Measurements from ENCODE around the gene SERPINI2.

SERPINI2 gene

GRCh38 chr3:167473863-167474262 is at the start of gene SERPINI2:
SERPINI2 (minus strand) TSS chr3:167474042; CDS start chr3:167471834, 2,208 bp downstream.
- H3K27ac ChIP-seq: no peak within 1 kb of the TSS
- TF ChIP-seq ZFX (IDR thresholded peaks at IDR 0.05; ENCODE audit: borderline replicate concordance) (no peak), CTCF (IDR thresholded peaks at IDR 0.05) (no peak)

GRCh38 chr3:167521006-167521355 is 47.1 kb upstream of the SERPINI2 start:
- no peak overlapping the region for H3K27ac ChIP-seq
- no peak for TF ChIP-seq CTCF (IDR thresholded peaks at IDR 0.05)
- no peak for TF ChIP-seq ZFX (IDR thresholded peaks at IDR 0.05; ENCODE audit: borderline replicate concordance)

- H3K27ac ChIP-seq: no peak overlapping the region
- TF ChIP-seq ZFX (IDR thresholded peaks at IDR 0.05; ENCODE audit: borderline replicate concordance) (no peak), CTCF (IDR thresholded peaks at IDR 0.05) (no peak)
Observed at GRCh38 chr3:167520266-167521005, 46.6 kb upstream of the SERPINI2 start.

GRCh38 chr3:167507954-167508353 is 34.1 kb upstream of the SERPINI2 start:
- TF ChIP-seq ZFX (IDR thresholded peaks at IDR 0.05; ENCODE audit: borderline replicate concordance) (no peak), CTCF (IDR thresholded peaks at IDR 0.05) (no peak)
- no peak overlapping the region for H3K27ac ChIP-seq

- H3K27ac ChIP-seq: no peak overlapping the region
- TF ChIP-seq ZFX (IDR thresholded peaks at IDR 0.05; ENCODE audit: borderline replicate concordance): no peak
- TF ChIP-seq CTCF (IDR thresholded peaks at IDR 0.05): no peak
Observed at GRCh38 chr3:167502401-167502800, 28.6 kb upstream of the SERPINI2 start.

GRCh38 chr3:167501941-167502340 is 28.1 kb upstream of the SERPINI2 start:
- no peak overlapping the region for H3K27ac ChIP-seq
- TF ChIP-seq CTCF (IDR thresholded peaks at IDR 0.05) (no peak), ZFX (IDR thresholded peaks at IDR 0.05; ENCODE audit: borderline replicate concordance) (no peak)

- TF ChIP-seq CTCF (IDR thresholded peaks at IDR 0.05) (no peak), ZFX (IDR thresholded peaks at IDR 0.05; ENCODE audit: borderline replicate concordance) (no peak)
- H3K27ac ChIP-seq: no peak overlapping the region
Observed at GRCh38 chr3:167497903-167498302, 24.1 kb upstream of the SERPINI2 start.

Measured in 22Rv1 (cell line).